Measurements from ENCODE around the gene SOX6.

Gene SOX6

GRCh38 chr11:16301462-16301861 lies 54.9 kb downstream of the SOX6 start:
- H3K4me3 ChIP-seq: no peak overlapping the region
- H3K9ac ChIP-seq: no peak overlapping the region
- no peak overlapping the region for H3K27ac ChIP-seq
- H3K4me2 ChIP-seq: no peak overlapping the region
- H4K20me1 ChIP-seq: no peaks in the 10 kb centered on the region
- no peaks in the 10 kb centered on the region for H3K9me3 ChIP-seq (replicated peaks in 1 of 11)
- H3K36me3 ChIP-seq: no peaks in the 10 kb centered on the region
- TF ChIP-seq Cebpa-rat (IDR thresholded peaks at IDR 0.05): no peak
- no peaks in the 10 kb centered on the region for H3K4me1 ChIP-seq
- H3K27me3 ChIP-seq: no peaks in the 10 kb centered on the region

- H3K4me3 ChIP-seq: no peak overlapping the region
- H3K9me3 ChIP-seq (replicated peaks in 1 of 11): no peaks in the 10 kb centered on the region
- H3K4me1 ChIP-seq: no peaks in the 10 kb centered on the region
- TF ChIP-seq Cebpa-rat (IDR thresholded peaks at IDR 0.05): no peak
- no peak overlapping the region for H3K4me2 ChIP-seq
- no peaks in the 10 kb centered on the region for H3K36me3 ChIP-seq
- no peaks in the 10 kb centered on the region for H3K27me3 ChIP-seq
- no peaks in the 10 kb centered on the region for H4K20me1 ChIP-seq
- H3K27ac ChIP-seq: no peak overlapping the region
- H3K9ac ChIP-seq: no peak overlapping the region
These were observed 56.2 kb downstream of the SOX6 start for GRCh38 chr11:16299884-16300782.

- Histone ChIP-seq H3K27me3 (no peaks in the 10 kb centered on the region), H3K36me3 (no peaks in the 10 kb centered on the region), H3K4me1 (no peaks in the 10 kb centered on the region), H4K20me1 (no peaks in the 10 kb centered on the region), H3K9me3 (replicated peaks in 1 of 11) (no peaks in the 10 kb centered on the region), H3K9ac (no peak overlapping the region), H3K27ac (no peak overlapping the region), H3K4me2 (no peak overlapping the region), H3K4me3 (no peak overlapping the region)
- no peak for TF ChIP-seq Cebpa-rat (IDR thresholded peaks at IDR 0.05)
These were observed 57.0 kb downstream of the SOX6 start for GRCh38 chr11:16299390-16299789.

GRCh38 chr11:16297332-16297731 lies 59.0 kb downstream of the SOX6 start:
- no peaks in the 10 kb centered on the region for H4K20me1 ChIP-seq
- no peaks in the 10 kb centered on the region for H3K27me3 ChIP-seq
- H3K27ac ChIP-seq: no peak overlapping the region
- no peaks in the 10 kb centered on the region for H3K36me3 ChIP-seq
- no peak for TF ChIP-seq Cebpa-rat (IDR thresholded peaks at IDR 0.05)
- no peaks in the 10 kb centered on the region for H3K9me3 ChIP-seq (replicated peaks in 1 of 11)
- H3K4me3 ChIP-seq: no peak overlapping the region
- no peak overlapping the region for H3K9ac ChIP-seq
- H3K4me2 ChIP-seq: no peak overlapping the region
- no peaks in the 10 kb centered on the region for H3K4me1 ChIP-seq

GRCh38 chr11:16296273-16296672 lies 60.1 kb downstream of the SOX6 start:
- H4K20me1 ChIP-seq: no peaks in the 10 kb centered on the region
- no peak overlapping the region for H3K4me3 ChIP-seq
- no peak for TF ChIP-seq Cebpa-rat (IDR thresholded peaks at IDR 0.05)
- H3K9me3 ChIP-seq (replicated peaks in 1 of 11): no peaks in the 10 kb centered on the region
- no peak overlapping the region for H3K9ac ChIP-seq
- no peaks in the 10 kb centered on the region for H3K36me3 ChIP-seq
- no peak overlapping the region for H3K4me2 ChIP-seq
- H3K27me3 ChIP-seq: no peaks in the 10 kb centered on the region
- H3K27ac ChIP-seq: no peak overlapping the region
- no peaks in the 10 kb centered on the region for H3K4me1 ChIP-seq

GRCh38 chr11:16295592-16295991 lies 60.8 kb downstream of the SOX6 start:
- H3K9me3 ChIP-seq (replicated peaks in 1 of 11): no peaks in the 10 kb centered on the region
- H3K4me2 ChIP-seq: no peak overlapping the region
- H3K4me3 ChIP-seq: no peak overlapping the region
- no peaks in the 10 kb centered on the region for H3K36me3 ChIP-seq
- no peaks in the 10 kb centered on the region for H3K4me1 ChIP-seq
- H3K27me3 ChIP-seq: no peaks in the 10 kb centered on the region
- no peak overlapping the region for H3K27ac ChIP-seq
- H3K9ac ChIP-seq: no peak overlapping the region
- no peaks in the 10 kb centered on the region for H4K20me1 ChIP-seq
- TF ChIP-seq Cebpa-rat (IDR thresholded peaks at IDR 0.05): no peak

GRCh38 chr11:16293204-16293681 lies 63.1 kb downstream of the SOX6 start:
- no peaks in the 10 kb centered on the region for H4K20me1 ChIP-seq
- no peak overlapping the region for H3K4me3 ChIP-seq
- no peaks in the 10 kb centered on the region for H3K9me3 ChIP-seq (replicated peaks in 1 of 11)
- no peaks in the 10 kb centered on the region for H3K4me1 ChIP-seq
- no peaks in the 10 kb centered on the region for H3K27me3 ChIP-seq
- no peak overlapping the region for H3K9ac ChIP-seq
- no peaks in the 10 kb centered on the region for H3K36me3 ChIP-seq
- no peak overlapping the region for H3K27ac ChIP-seq
- H3K4me2 ChIP-seq: no peak overlapping the region
- TF ChIP-seq Cebpa-rat (IDR thresholded peaks at IDR 0.05): no peak

- no peak for TF ChIP-seq Cebpa-rat (IDR thresholded peaks at IDR 0.05)
- Histone ChIP-seq H3K4me1 (no peaks in the 10 kb centered on the region), H3K4me2 (no peak overlapping the region), H3K27me3 (no peaks in the 10 kb centered on the region), H3K4me3 (no peak overlapping the region), H3K36me3 (no peaks in the 10 kb centered on the region), H4K20me1 (no peaks in the 10 kb centered on the region), H3K9me3 (replicated peaks in 1 of 11) (no peaks in the 10 kb centered on the region), H3K27ac (no peak overlapping the region), H3K9ac (no peak overlapping the region)
These were observed 64.0 kb downstream of the SOX6 start for GRCh38 chr11:16292167-16292859.

GRCh38 chr11:16291729-16292128 lies 64.6 kb downstream of the SOX6 start:
- Histone ChIP-seq H4K20me1 (no peaks in the 10 kb centered on the region), H3K36me3 (no peaks in the 10 kb centered on the region), H3K9me3 (replicated peaks in 1 of 11) (no peaks in the 10 kb centered on the region), H3K9ac (no peak overlapping the region), H3K4me2 (no peak overlapping the region), H3K27ac (no peak overlapping the region), H3K4me1 (no peaks in the 10 kb centered on the region), H3K4me3 (no peak overlapping the region), H3K27me3 (no peaks in the 10 kb centered on the region)
- no peak for TF ChIP-seq Cebpa-rat (IDR thresholded peaks at IDR 0.05)

- H3K4me1 ChIP-seq: no peaks in the 10 kb centered on the region
- H3K9ac ChIP-seq: no peak overlapping the region
- H3K4me3 ChIP-seq: no peak overlapping the region
- H4K20me1 ChIP-seq: no peaks in the 10 kb centered on the region
- no peaks in the 10 kb centered on the region for H3K36me3 ChIP-seq
- H3K27ac ChIP-seq: no peak overlapping the region
- no peak for TF ChIP-seq Cebpa-rat (IDR thresholded peaks at IDR 0.05)
- H3K27me3 ChIP-seq: no peaks in the 10 kb centered on the region
- no peak overlapping the region for H3K4me2 ChIP-seq
- no peaks in the 10 kb centered on the region for H3K9me3 ChIP-seq (replicated peaks in 1 of 11)
These were observed 66.8 kb downstream of the SOX6 start for GRCh38 chr11:16289541-16289940.

Measured in BLaER1 treated with 17β-estradiol and CSF1 and Interleukin-3, amounts not matched to agents 10 nM and 100 nM (cell line).